ENCODE results near the gene FBRS.

DNA sequence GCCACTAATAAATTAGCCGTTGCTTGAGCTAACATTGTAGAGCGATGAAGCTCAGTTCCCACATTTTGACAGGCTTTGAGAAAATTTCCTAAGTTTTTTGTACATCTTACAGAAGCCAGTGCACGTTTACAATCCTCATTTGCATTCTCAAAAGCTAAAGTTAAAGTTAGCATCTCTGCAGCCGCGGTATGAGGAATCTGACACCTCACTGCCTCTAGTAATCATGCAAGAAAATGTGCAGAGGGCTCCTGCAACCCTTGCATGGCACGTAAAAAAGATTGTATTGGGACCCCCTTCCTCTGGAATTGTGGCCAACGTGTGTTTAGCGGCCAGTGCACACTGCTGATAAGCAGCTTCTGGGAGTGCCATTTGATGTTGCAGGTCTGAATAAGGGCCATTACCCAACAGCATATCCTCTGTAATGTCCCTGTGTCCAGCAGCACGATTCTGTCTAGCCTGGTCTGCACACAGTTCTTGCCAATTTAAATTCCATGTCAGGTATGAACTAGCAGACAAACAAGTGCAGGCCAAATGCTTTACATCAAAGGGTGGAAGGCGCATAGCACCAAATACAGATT lies 35.7 kb upstream of the FBRS start:
- TF ChIP-seq EP300 (IDR thresholded peaks at IDR 0.05; ENCODE audit: borderline replicate concordance) (no peak), REST (IDR thresholded peaks at IDR 0.05; ENCODE audit: low read depth) (no peak), TAF1 (IDR thresholded peaks at IDR 0.05; ENCODE audit: low read depth) (no peak), CREB1 (IDR thresholded peaks at IDR 0.05; ENCODE audit: low read depth) (no peak), YY1 (IDR thresholded peaks at IDR 0.05; ENCODE audit: low read depth) (no peak)

Data from Ishikawa (cell line).